Neural cell (in vitro differentiated cells): ENCODE measurements around the gene SHISA5. TPM values are rescaled to one million over a fixed set of nuclear protein-coding genes. Genes with fewer than 3 reads are reported as not detected.
"Not testable (repeated sequence)": the region's sequence is repeated elsewhere in the genome, so short reads cannot be mapped to it uniquely, and the experiment has no call there.

Experiments used
- H2AFZ ChIP-seq: fragments of 200-600, 300-800 bp; sonication (generic), shearing (Covaris generic); 2 replicates; pipeline ENCODE4 v1.6.0; 2014; ENCODE audit warnings: low read depth, mild to moderate bottlenecking, antibody characterized with exemption, low read length, moderate library complexity
- H3F3A ChIP-seq: fragments of 200-600 bp; shearing (Covaris generic); 2 replicates; pipeline ENCODE4 v1.6.1; 2016; ENCODE audit warnings: mild to moderate bottlenecking, moderate library complexity, mixed read lengths, antibody characterized with exemption, low read length; ENCODE audit not compliant: insufficient read depth, poor library complexity, severe bottlenecking
- H3K27ac ChIP-seq: fragments of 200-600, 300-800 bp; sonication (generic), shearing (Covaris generic); 2 replicates; pipeline ENCODE4 v1.5.1; 2014; ENCODE audit warnings: mild to moderate bottlenecking, low read length, moderate library complexity
- H3K27me3 ChIP-seq: fragments of 300-800, 200-600 bp; sonication (generic), shearing (Covaris generic); 2 replicates; pipeline ENCODE4 v1.6.0; 2014; ENCODE audit warnings: mild to moderate bottlenecking, low read depth, low read length, moderate library complexity; ENCODE audit not compliant: insufficient read depth
- H3K36me3 ChIP-seq: fragments of 300-800, 200-600 bp; sonication (generic), shearing (Covaris generic); 2 replicates; pipeline ENCODE4 v1.5.1; 2014; ENCODE audit warnings: mild to moderate bottlenecking, antibody characterized with exemption, low read length, moderate library complexity; ENCODE audit not compliant: insufficient read depth
- H3K4me2 ChIP-seq: fragments of 300-800, 200-600 bp; sonication (generic), shearing (Covaris generic); 2 replicates; pipeline ENCODE4 v1.6.0; 2014; ENCODE audit warnings: mild to moderate bottlenecking, low read length
- H3K4me3 ChIP-seq: fragments of 300-800, 200-600 bp; sonication (generic), shearing (Covaris generic); 2 replicates; pipeline ENCODE4 v1.5.1; 2014; ENCODE audit warnings: mild to moderate bottlenecking, low read length, moderate library complexity
- H3K79me2 ChIP-seq: fragments of 200-600 bp; shearing (Covaris generic); replicated peaks from 2 replicates; pipeline ENCODE4 v1.6.0; 2014; ENCODE audit warnings: mild to moderate bottlenecking, low read length, moderate library complexity; ENCODE audit not compliant: insufficient read depth
- H3K9ac ChIP-seq: fragments of 300-800, 200-600 bp; sonication (generic), shearing (Covaris generic); 2 replicates; pipeline ENCODE4 v1.6.1; 2016; ENCODE audit warnings: mild to moderate bottlenecking, low read length, mixed read lengths
- H3K9me2 ChIP-seq: fragments of 200-600 bp; shearing (Covaris generic); 2 replicates; pipeline ENCODE4 v1.6.1; 2016; ENCODE audit warnings: mild to moderate bottlenecking, low read length, mixed read lengths; ENCODE audit not compliant: insufficient read depth
- H3K9me3 ChIP-seq: fragments of 200-600, 300-800 bp; sonication (generic), shearing (Covaris generic); 2 replicates; pipeline ENCODE4 v1.6.1; 2016; ENCODE audit warnings: mild to moderate bottlenecking, mixed run types, low read length, moderate library complexity, mixed read lengths
- H4K20me1 ChIP-seq: fragments of 200-600 bp; shearing (Covaris generic); 2 replicates; pipeline ENCODE4 v1.6.1; 2016; ENCODE audit warnings: mild to moderate bottlenecking, mixed run types; ENCODE audit not compliant: insufficient read depth
- CTCF ChIP-seq: fragments of 450-650 bp; IDR thresholded peaks from 2 replicates; pipeline ENCODE4 v1.5.1; 2014; ENCODE audit warnings: antibody characterized with exemption, mild to moderate bottlenecking, moderate library complexity; ENCODE audit not compliant: poor library complexity, severe bottlenecking
- EP300 ChIP-seq: fragments of 450-650 bp; conservative IDR thresholded peaks from 2 replicates; pipeline ENCODE4 v1.6.1; 2014; ENCODE audit warnings: antibody characterized with exemption, mild to moderate bottlenecking, moderate library complexity; ENCODE audit not compliant: poor library complexity, severe bottlenecking
- EZH2 ChIP-seq: fragments of 200-600, 300-800 bp; shearing (Covaris generic), sonication (generic); IDR thresholded peaks from 2 replicates; pipeline ENCODE4 v1.6.1; 2014; ENCODE audit warnings: antibody characterized with exemption, low read length, borderline replicate concordance, mild to moderate bottlenecking; ENCODE audit not compliant: insufficient read depth, poor library complexity, severe bottlenecking
- MXI1 ChIP-seq: fragments of 450-650 bp; conservative IDR thresholded peaks from 2 replicates; pipeline ENCODE4 v1.6.1; 2014; ENCODE audit warnings: antibody characterized with exemption, mild to moderate bottlenecking; ENCODE audit not compliant: poor library complexity, severe bottlenecking
- POLR2AphosphoS5 ChIP-seq: IDR thresholded peaks from 2 replicates; pipeline ENCODE4 v1.6.1; 2012
- RAD21 ChIP-seq: fragments of 450-650 bp; conservative IDR thresholded peaks from 2 replicates; pipeline ENCODE4 v1.6.1; 2014; ENCODE audit warnings: antibody characterized with exemption, mild to moderate bottlenecking, moderate library complexity
- REST ChIP-seq: IDR thresholded peaks from 2 replicates; pipeline ENCODE4 v1.6.1; 2012; ENCODE audit warnings: borderline replicate concordance
- SMC3 ChIP-seq: fragments of 450-650 bp; conservative IDR thresholded peaks from 2 replicates; pipeline ENCODE4 v1.6.1; 2014; ENCODE audit warnings: antibody characterized with exemption, mild to moderate bottlenecking, moderate library complexity; ENCODE audit not compliant: poor library complexity
- TAF1 ChIP-seq: IDR thresholded peaks from 2 replicates; pipeline ENCODE4 v1.6.1; 2012; ENCODE audit warnings: low read depth
- polyA plus RNA-seq: library from polyadenylated mRNA; depleted of rRNA; stranded (reverse); fragments of >200 nt; gene quantifications from 2 replicates; pipeline ENCODE4 v1.2.3, GENCODE V29; 2014

SHISA5 gene
- polyA plus RNA-seq, 1 donor from 2014 or later = 121 TPM

DNA sequence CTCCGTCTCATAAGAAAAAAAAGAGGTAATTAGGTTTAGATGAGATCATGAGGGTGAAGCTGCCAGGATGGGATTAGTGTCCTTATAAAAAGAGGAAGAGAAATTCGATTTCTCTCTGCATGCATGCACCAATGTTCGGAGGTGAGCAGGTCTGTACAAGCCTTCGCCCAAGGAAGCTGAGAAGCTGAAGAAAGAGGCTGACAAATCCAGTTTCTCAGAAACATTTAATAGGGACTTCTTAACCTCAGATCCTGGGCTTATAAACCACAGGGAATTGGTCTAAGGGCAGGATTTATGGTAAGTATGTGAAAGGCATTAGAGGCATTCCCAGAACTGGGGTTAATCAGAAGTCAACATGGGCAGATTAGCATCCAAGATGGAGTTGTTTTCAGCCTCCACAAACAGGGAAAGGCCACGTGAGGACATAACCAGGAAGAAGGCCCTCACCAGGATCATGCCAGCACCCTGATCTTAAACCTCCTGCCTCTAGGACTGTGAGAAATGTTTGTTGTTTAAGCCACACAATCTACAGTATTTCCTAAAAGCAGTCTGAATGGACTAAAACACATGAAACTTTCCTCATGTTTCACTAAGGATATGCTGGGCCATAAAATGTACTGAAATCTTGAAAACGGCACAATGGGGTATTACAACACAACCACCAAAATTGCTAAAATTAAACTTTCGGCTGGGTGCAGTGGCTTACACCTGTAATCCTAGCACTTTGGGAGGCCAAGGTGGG lies 11.3 kb downstream of the SHISA5 start:
- Histone ChIP-seq H3K9ac (no peak overlapping the region), H2AFZ (no peak overlapping the region), H3K27ac (no peak overlapping the region), H3K9me3 (no peaks in the 10 kb centered on the region), H3F3A (no peaks in the 10 kb centered on the region), H3K36me3 (no peaks in the 10 kb centered on the region), H3K79me2 (no peaks in the 10 kb centered on the region), H4K20me1 (no peaks in the 10 kb centered on the region), H3K9me2 (no peaks in the 10 kb centered on the region), H3K27me3 (no peaks in the 10 kb centered on the region), H3K4me3 (no peak overlapping the region), H3K4me2 (no peak overlapping the region)
- TF ChIP-seq EP300 = no peak
- no peak for TF ChIP-seq REST
- TF ChIP-seq POLR2AphosphoS5 = no peak
- no peak for TF ChIP-seq SMC3
- no peak for TF ChIP-seq TAF1
- TF ChIP-seq EZH2 = no peak
- TF ChIP-seq RAD21 = no peak
- no peak for TF ChIP-seq MXI1
- no peak for TF ChIP-seq CTCF

- Histone ChIP-seq H3K27me3 (no peaks in the 10 kb centered on the region), H2AFZ (no peak overlapping the region), H3K4me3 (no peak overlapping the region), H3K79me2 (no peaks in the 10 kb centered on the region), H3K9ac (no peak overlapping the region), H4K20me1 (no peaks in the 10 kb centered on the region), H3F3A (no peaks in the 10 kb centered on the region), H3K4me2 (no peak overlapping the region), H3K36me3 (no peaks in the 10 kb centered on the region), H3K9me2 (no peaks in the 10 kb centered on the region), H3K27ac (no peak overlapping the region), H3K9me3 (no peaks in the 10 kb centered on the region)
- TF ChIP-seq CTCF (no peak), SMC3 (no peak), REST (no peak), MXI1 (no peak), RAD21 (no peak), EZH2 (no peak), EP300 (no peak), POLR2AphosphoS5 (no peak), TAF1 (no peak)
Observed at GRCh38 chr3:48486952-48487351, 17.0 kb downstream of the SHISA5 start.

DNA sequence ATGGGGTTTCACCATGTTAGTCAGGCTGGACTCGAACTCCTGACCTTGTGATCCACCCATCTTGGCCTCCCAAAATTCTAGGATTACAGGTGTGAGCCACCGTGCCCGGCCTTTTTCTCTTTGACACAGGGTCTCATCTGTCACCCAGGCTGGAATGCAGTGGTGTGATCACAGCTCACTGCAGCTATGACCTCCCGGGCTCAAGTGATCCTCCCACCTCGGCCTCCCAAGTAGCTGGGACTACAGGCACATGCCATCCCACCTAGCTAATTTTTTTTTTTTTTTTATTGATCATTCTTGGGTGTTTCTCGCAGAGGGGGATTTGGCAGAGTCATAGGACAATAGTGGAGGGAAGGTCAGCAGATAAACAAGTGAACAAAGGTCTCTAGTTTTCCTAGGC lies 21.2 kb downstream of the SHISA5 start:
- H3K27ac ChIP-seq, H3K27me3 ChIP-seq, H3K9me2 ChIP-seq, H3K36me3 ChIP-seq, H3K4me3 ChIP-seq, H3K9me3 ChIP-seq, H3K9ac ChIP-seq, H2AFZ ChIP-seq, H3F3A ChIP-seq, H4K20me1 ChIP-seq, H3K4me2 ChIP-seq, H3K79me2 ChIP-seq: not testable (repeated sequence)
